ENCODE data around the gene HPN.
"Not testable (repeated sequence)": the region's sequence is repeated elsewhere in the genome, so short reads cannot be mapped to it uniquely, and the experiment has no call there.

The HPN gene

GRCh38 chr19:35013041-35013819 is 28.3 kb upstream of the HPN start:
- TF ChIP-seq CTCF (IDR thresholded peaks at IDR 0.05) (peak; percentile 92), ZFX (IDR thresholded peaks at IDR 0.05; ENCODE audit: borderline replicate concordance) (no peak)
- H3K27ac ChIP-seq = no peak overlapping the region

GRCh38 chr19:35013820-35014754 is 27.4 kb upstream of the HPN start:
- TF ChIP-seq CTCF (IDR thresholded peaks at IDR 0.05) = no peak
- no peak for TF ChIP-seq ZFX (IDR thresholded peaks at IDR 0.05; ENCODE audit: borderline replicate concordance)
- no peak overlapping the region for H3K27ac ChIP-seq

- not testable (repeated sequence) for H3K27ac ChIP-seq
Measured at GRCh38 chr19:35014774-35015173, 26.7 kb upstream of the HPN start.

- no peak overlapping the region for H3K27ac ChIP-seq
- TF ChIP-seq ZFX (IDR thresholded peaks at IDR 0.05; ENCODE audit: borderline replicate concordance) = no peak
- TF ChIP-seq CTCF (IDR thresholded peaks at IDR 0.05) = no peak
Measured at GRCh38 chr19:35015270-35015953, 26.1 kb upstream of the HPN start.

GRCh38 chr19:35015954-35016351 is 25.6 kb upstream of the HPN start:
- no peak overlapping the region for H3K27ac ChIP-seq
- TF ChIP-seq ZFX (IDR thresholded peaks at IDR 0.05; ENCODE audit: borderline replicate concordance) (no peak), CTCF (IDR thresholded peaks at IDR 0.05) (no peak)

- TF ChIP-seq CTCF (IDR thresholded peaks at IDR 0.05) (no peak), ZFX (IDR thresholded peaks at IDR 0.05; ENCODE audit: borderline replicate concordance) (no peak)
- H3K27ac ChIP-seq = no peak overlapping the region
Measured at GRCh38 chr19:35017507-35017906, 24.0 kb upstream of the HPN start.

- no peak overlapping the region for H3K27ac ChIP-seq
- TF ChIP-seq ZFX (IDR thresholded peaks at IDR 0.05; ENCODE audit: borderline replicate concordance) = no peak
- no peak for TF ChIP-seq CTCF (IDR thresholded peaks at IDR 0.05)
Measured at GRCh38 chr19:35018379-35018778, 23.1 kb upstream of the HPN start.

Data from 22Rv1 (cell line).